HCT116 (cell line): ENCODE measurements around the gene TTC9. TPM values are rescaled to one million over a fixed set of nuclear protein-coding genes. Genes with fewer than 3 reads are reported as not detected.

Source experiments
- ATAC-seq: fragments of 200-7000 bp; cut with Tn5 transposase; 2 replicates; pipeline ENCODE4 v1.9.1; 2020; ENCODE audit warnings: mild to moderate bottlenecking, moderate library complexity
- BruUV-seq: library from RNA; stranded (reverse); fragments of 400-500 nt; replicated peaks from 2 replicates; lab custom pipeline; 2021; lab: Mats Ljungman, UMichigan
- CTCF ChIA-PET: fragments of 300-600 bp; sonication (Branson Sonifier 250); formaldehyde crosslinking; loops from one replicate; lab custom pipeline; 2021; ENCODE audit warnings: antibody characterized with exemption; lab: Charles Lee
- POLR2A ChIA-PET: fragments of 300-600, 350-600 bp; sonication (Branson Sonifier 250); formaldehyde crosslinking; loops from one replicate; lab custom pipeline; 2021; ENCODE audit warnings: antibody characterized with exemption; lab: Charles Lee
- RAD21 ChIA-PET, 2 experiments: fragments of 300-600 bp; sonication (Branson Sonifier 250); formaldehyde crosslinking; loops; one replicate each; lab custom pipeline; 2023; ENCODE audit warnings: low total read pairs in 2 of 2; ENCODE audit not compliant: uncharacterized antibody in 2 of 2, unreplicated experiment in 2 of 2, low non-redundant PET in 1 of 2; lab: Charles Lee
- DNase-seq: peaks from one replicate; pipeline ENCODE4 v3.0.0-alpha.2; 2010; ENCODE audit warnings: low read depth, low spot score
- H2AFZ ChIP-seq: fragments of 200-600 bp; shearing (Covaris generic), sonication (generic); 2 replicates; pipeline ENCODE4 v1.6.1; 2017; ENCODE audit warnings: low read depth, mixed run types, mixed read lengths, antibody characterized with exemption, low read length; ENCODE audit not compliant: poor library complexity, severe bottlenecking
- H3K27ac ChIP-seq: 2 replicates; pipeline ENCODE4 v1.5.1; 2012; ENCODE audit warnings: low read depth, low read length
- H3K27me3 ChIP-seq: fragments of 200-600 bp; sonication (generic); 2 replicates; pipeline ENCODE4 v1.6.1; 2016; ENCODE audit warnings: mixed run types, low read length, mixed read lengths; ENCODE audit not compliant: insufficient read depth
- H3K36me3 ChIP-seq, 2 experiments: fragments of 200-500 bp in 1 of 2; fragments of 200-600 bp in 1 of 2; sonication (Bioruptor generic) in 1 of 2; sonication (generic) in 1 of 2; 2 replicates each; pipeline versions ENCODE4 v1.5.1 to v1.6.1; 2014 to 2016; ENCODE audit warnings: low read length in 2 of 2, inconsistent platforms in 1 of 2, mixed read lengths in 1 of 2, mixed run types in 1 of 2; ENCODE audit not compliant: insufficient read depth in 2 of 2, control insufficient read depth in 1 of 2
- H3K4me1 ChIP-seq, 2 experiments: fragments of 200-600 bp in 1 of 2; sonication (generic) in 1 of 2; 2 replicates each; pipeline versions ENCODE4 v1.5.1 to v1.6.1; 2012 to 2017; ENCODE audit warnings: low read length in 2 of 2, inconsistent platforms in 1 of 2, mild to moderate bottlenecking in 1 of 2, mixed read lengths in 1 of 2, mixed run types in 1 of 2, moderate library complexity in 1 of 2; ENCODE audit not compliant: insufficient read depth in 2 of 2, control insufficient read depth in 1 of 2
- H3K4me2 ChIP-seq: fragments of 200-600 bp; sonication (generic); 2 replicates; pipeline ENCODE4 v1.6.1; 2017; ENCODE audit warnings: mixed run types, low read length, mixed read lengths
- H3K4me3 ChIP-seq, 2 experiments: fragments of 200-600 bp in 1 of 2; sonication (generic) in 1 of 2; replicated peaks in 1 of 2; 2 replicates each; pipeline ENCODE4 v1.5.1; 2011 to 2016; ENCODE audit warnings: low read length in 2 of 2, control low read depth in 1 of 2, low read depth in 1 of 2, mild to moderate bottlenecking in 1 of 2, mixed read lengths in 1 of 2, mixed run types in 1 of 2
- H3K79me2 ChIP-seq: fragments of 200-600 bp; sonication (generic); 2 replicates; pipeline ENCODE4 v1.6.1; 2017; ENCODE audit warnings: mild to moderate bottlenecking, mixed run types, low read length, moderate library complexity, mixed read lengths; ENCODE audit not compliant: insufficient read depth
- H3K9ac ChIP-seq: fragments of 200-600 bp; sonication (generic); 2 replicates; pipeline ENCODE4 v1.6.1; 2016; ENCODE audit warnings: low read length, mixed read lengths
- H3K9me2 ChIP-seq: fragments of 200-600 bp; sonication (generic), shearing (Covaris generic); 2 replicates; pipeline ENCODE4 v1.6.1; 2017; ENCODE audit warnings: mixed run types, mild to moderate bottlenecking, moderate library complexity; ENCODE audit not compliant: insufficient read depth
- H3K9me3 ChIP-seq, 2 experiments: fragments of 200-500 bp in 1 of 2; fragments of 200-600 bp in 1 of 2; sonication (Bioruptor generic) in 1 of 2; sonication (generic) in 1 of 2; 2 replicates each; pipeline ENCODE4 v1.6.1; 2014 to 2017; ENCODE audit warnings: low read length in 2 of 2, mixed read lengths in 2 of 2, inconsistent platforms in 1 of 2, low read depth in 1 of 2, mild to moderate bottlenecking in 1 of 2, mixed run types in 1 of 2, moderate library complexity in 1 of 2; ENCODE audit not compliant: control insufficient read depth in 1 of 2, insufficient read depth in 1 of 2
- H4K20me1 ChIP-seq: fragments of 200-600 bp; sonication (generic), shearing (Covaris generic); 2 replicates; pipeline ENCODE4 v1.6.1; 2017; ENCODE audit warnings: mixed run types, mild to moderate bottlenecking, moderate library complexity; ENCODE audit not compliant: insufficient read depth
- CBX3 ChIP-seq: IDR thresholded peaks from 2 replicates; pipeline ENCODE4 v1.6.1; 2012; ENCODE audit warnings: low read depth
- ELF1 ChIP-seq: IDR thresholded peaks from 2 replicates; pipeline ENCODE4 v1.6.1; 2012; ENCODE audit warnings: low read depth, borderline replicate concordance
- EZH2 ChIP-seq: fragments of 200-600 bp; sonication (generic); IDR thresholded peaks from 2 replicates; pipeline ENCODE4 v1.6.1; 2017; ENCODE audit warnings: antibody characterized with exemption, mixed run types
- EZH2phosphoT487 ChIP-seq: fragments of 200-600 bp; IDR thresholded peaks from 2 replicates; pipeline ENCODE4 v1.6.1; 2018; ENCODE audit warnings: antibody characterized with exemption, borderline replicate concordance
- POLR2A ChIP-seq: IDR thresholded peaks from 2 replicates; pipeline ENCODE4 v1.7.0; 2011; ENCODE audit warnings: borderline replicate concordance; ENCODE audit not compliant: insufficient read depth, insufficient read length; ENCODE audit errors: extremely low read depth
- POLR2AphosphoS5 ChIP-seq: IDR thresholded peaks from 2 replicates; pipeline ENCODE4 v1.6.1; 2011; ENCODE audit warnings: mild to moderate bottlenecking, low read depth, low read length, moderate library complexity
- SP1 ChIP-seq: IDR thresholded peaks from 2 replicates; pipeline ENCODE4 v1.6.1; 2012; ENCODE audit warnings: low read depth
- SRF ChIP-seq: IDR thresholded peaks from 2 replicates; pipeline ENCODE4 v1.6.1; 2012; ENCODE audit warnings: low read depth
- TCF7L2 ChIP-seq: IDR thresholded peaks from 2 replicates; pipeline ENCODE4 v1.7.0; 2011; ENCODE audit warnings: borderline replicate concordance, inconsistent platforms; ENCODE audit not compliant: insufficient read depth, insufficient read length; ENCODE audit errors: extremely low read depth
- YY1 ChIP-seq: IDR thresholded peaks from 2 replicates; pipeline ENCODE4 v1.6.1; 2011; ENCODE audit warnings: low read length, low read depth, moderate library complexity, mild to moderate bottlenecking; ENCODE audit not compliant: insufficient replicate concordance; ENCODE audit errors: extremely low read depth
- ZFX ChIP-seq: fragments of 450-650 bp; IDR thresholded peaks from 2 replicates; pipeline ENCODE4 v1.6.1; 2017
- ZNF274 ChIP-seq: fragments of 200-500 bp; sonication (Bioruptor generic); IDR thresholded peaks from 2 replicates; pipeline ENCODE4 v1.6.1; 2014; ENCODE audit warnings: mild to moderate bottlenecking, low read depth, low read length, inconsistent platforms
- intact Hi-C: fragments of 100-400 bp; cut with micrococcal nuclease; formaldehyde crosslinking; loops from 2 replicates; pipeline ENCODE4 v1.10.0; 2022
- total RNA-seq: library from RNA; stranded (reverse); gene quantifications from one replicate; pipeline ENCODE4 v1.2.1, GENCODE V29; 2021; ENCODE audit not compliant: unreplicated experiment
- TF ChIP-seq, protein P1 (sequence below): IDR thresholded peaks from 2 replicates; pipeline ENCODE4 v1.6.1; 2012
- TF ChIP-seq, protein P2 (sequence below): IDR thresholded peaks from 2 replicates; pipeline ENCODE4 v1.6.1; 2012
- TF ChIP-seq, protein P3 (sequence below): IDR thresholded peaks from 2 replicates; pipeline ENCODE4 v1.6.1; 2011; ENCODE audit warnings: mild to moderate bottlenecking, low read length, moderate library complexity; ENCODE audit not compliant: insufficient replicate concordance; ENCODE audit errors: extremely low read depth
- TF ChIP-seq, protein P4 (sequence below), 3 experiments: fragments of 200-600 bp in 1 of 3; sonication (generic) in 1 of 3; IDR thresholded peaks in 2 of 3; conservative IDR thresholded peaks in 1 of 3; 2 replicates each; pipeline ENCODE4 v1.5.1; 2012 to 2017; ENCODE audit warnings: low read depth in 2 of 3, low read length in 2 of 3, antibody characterized with exemption in 1 of 3, borderline replicate concordance in 1 of 3, control low read depth in 1 of 3, mild to moderate bottlenecking in 1 of 3, mixed read lengths in 1 of 3, mixed run types in 1 of 3, moderate library complexity in 1 of 3; ENCODE audit not compliant: insufficient read depth in 1 of 3
- TF ChIP-seq, protein P5 (sequence below): IDR thresholded peaks from 2 replicates; pipeline ENCODE4 v1.6.1; 2012; ENCODE audit warnings: low read depth

The TTC9 gene
- total RNA-seq, 1 experiment from 2014 or later, result 2.4 TPM

DNA sequence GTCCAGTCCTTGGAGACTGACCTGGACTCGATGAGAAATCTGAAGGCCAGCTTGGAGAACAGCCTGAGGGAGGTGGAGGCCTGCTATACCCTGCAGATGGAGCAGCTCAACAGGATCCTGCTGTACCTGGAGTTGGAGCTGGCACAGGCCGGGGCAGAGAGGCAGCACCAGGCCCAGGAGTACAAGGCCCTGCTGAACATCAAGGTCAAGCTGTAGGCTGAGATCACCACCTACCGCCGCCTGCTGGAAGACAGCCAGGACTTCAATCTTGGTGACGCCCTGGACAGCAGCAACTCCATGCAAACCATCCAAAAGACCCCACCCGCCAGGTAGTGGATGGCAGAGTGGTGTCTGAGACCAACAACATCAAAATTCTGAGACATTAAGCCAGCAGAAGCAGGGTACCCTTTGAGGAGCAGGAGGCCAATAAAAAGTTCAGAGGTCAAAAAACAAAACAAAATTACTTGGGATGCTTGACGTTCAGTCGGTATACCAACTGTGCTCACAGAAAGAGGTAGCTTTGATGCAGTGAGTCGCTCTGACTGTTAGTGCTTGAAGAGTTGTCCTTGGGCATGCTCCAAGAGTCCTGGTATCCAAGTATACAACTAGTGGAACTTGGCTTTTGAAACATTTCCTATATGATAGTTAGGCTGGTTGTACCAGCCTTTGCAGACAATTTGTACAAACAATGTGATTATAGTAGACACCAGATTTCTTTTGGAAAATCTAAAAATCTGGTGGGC, 46.1 kb upstream of the TTC9 start:
- Histone ChIP-seq H3K36me3 (peaks cover 32 to 48% of the 10 kb centered on the region in 2 experiments), H4K20me1 (peaks cover 3% of the 10 kb centered on the region), H3K9ac (no peak overlapping the region), H3K9me3 (no peaks in the 10 kb centered on the region), H3K4me3 (no peak overlapping the region), H3K79me2 (peaks cover 95% of the 10 kb centered on the region), H3K27me3 (no peaks in the 10 kb centered on the region), H3K4me2 (no peak overlapping the region), H2AFZ (no peak overlapping the region), H3K9me2 (no peaks in the 10 kb centered on the region), H3K4me1 (peaks cover 6 to 10% of the 10 kb centered on the region in 2 experiments; a peak in 3 of 4 replicates), H3K27ac (no peak overlapping the region)
- ChIA-PET RAD21 (no interaction called here), CTCF (no interaction called here), POLR2A (no interaction called here)
- ATAC-seq (no peak), DNase-seq (no peak)
- BruUV-seq, result no TSS peak
- no peak for TF ChIP-seq POLR2AphosphoS5
- TF ChIP-seq, protein P1, sequence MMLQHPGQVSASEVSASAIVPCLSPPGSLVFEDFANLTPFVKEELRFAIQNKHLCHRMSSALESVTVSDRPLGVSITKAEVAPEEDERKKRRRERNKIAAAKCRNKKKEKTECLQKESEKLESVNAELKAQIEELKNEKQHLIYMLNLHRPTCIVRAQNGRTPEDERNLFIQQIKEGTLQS, result no peak
- no peak for TF ChIP-seq EZH2phosphoT487
- no peak for TF ChIP-seq SRF
- no peak for TF ChIP-seq ZNF274
- TF ChIP-seq, protein P2, sequence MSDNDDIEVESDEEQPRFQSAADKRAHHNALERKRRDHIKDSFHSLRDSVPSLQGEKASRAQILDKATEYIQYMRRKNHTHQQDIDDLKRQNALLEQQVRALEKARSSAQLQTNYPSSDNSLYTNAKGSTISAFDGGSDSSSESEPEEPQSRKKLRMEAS, result no peak
- no peak for TF ChIP-seq CBX3
- TF ChIP-seq, protein P3, sequence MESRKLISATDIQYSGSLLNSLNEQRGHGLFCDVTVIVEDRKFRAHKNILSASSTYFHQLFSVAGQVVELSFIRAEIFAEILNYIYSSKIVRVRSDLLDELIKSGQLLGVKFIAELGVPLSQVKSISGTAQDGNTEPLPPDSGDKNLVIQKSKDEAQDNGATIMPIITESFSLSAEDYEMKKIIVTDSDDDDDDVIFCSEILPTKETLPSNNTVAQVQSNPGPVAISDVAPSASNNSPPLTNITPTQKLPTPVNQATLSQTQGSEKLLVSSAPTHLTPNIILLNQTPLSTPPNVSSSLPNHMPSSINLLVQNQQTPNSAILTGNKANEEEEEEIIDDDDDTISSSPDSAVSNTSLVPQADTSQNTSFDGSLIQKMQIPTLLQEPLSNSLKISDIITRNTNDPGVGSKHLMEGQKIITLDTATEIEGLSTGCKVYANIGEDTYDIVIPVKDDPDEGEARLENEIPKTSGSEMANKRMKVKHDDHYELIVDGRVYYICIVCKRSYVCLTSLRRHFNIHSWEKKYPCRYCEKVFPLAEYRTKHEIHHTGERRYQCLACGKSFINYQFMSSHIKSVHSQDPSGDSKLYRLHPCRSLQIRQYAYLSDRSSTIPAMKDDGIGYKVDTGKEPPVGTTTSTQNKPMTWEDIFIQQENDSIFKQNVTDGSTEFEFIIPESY, result no peak
- TF ChIP-seq SP1, result no peak
- no peak for TF ChIP-seq TCF7L2
- TF ChIP-seq, protein P4, sequence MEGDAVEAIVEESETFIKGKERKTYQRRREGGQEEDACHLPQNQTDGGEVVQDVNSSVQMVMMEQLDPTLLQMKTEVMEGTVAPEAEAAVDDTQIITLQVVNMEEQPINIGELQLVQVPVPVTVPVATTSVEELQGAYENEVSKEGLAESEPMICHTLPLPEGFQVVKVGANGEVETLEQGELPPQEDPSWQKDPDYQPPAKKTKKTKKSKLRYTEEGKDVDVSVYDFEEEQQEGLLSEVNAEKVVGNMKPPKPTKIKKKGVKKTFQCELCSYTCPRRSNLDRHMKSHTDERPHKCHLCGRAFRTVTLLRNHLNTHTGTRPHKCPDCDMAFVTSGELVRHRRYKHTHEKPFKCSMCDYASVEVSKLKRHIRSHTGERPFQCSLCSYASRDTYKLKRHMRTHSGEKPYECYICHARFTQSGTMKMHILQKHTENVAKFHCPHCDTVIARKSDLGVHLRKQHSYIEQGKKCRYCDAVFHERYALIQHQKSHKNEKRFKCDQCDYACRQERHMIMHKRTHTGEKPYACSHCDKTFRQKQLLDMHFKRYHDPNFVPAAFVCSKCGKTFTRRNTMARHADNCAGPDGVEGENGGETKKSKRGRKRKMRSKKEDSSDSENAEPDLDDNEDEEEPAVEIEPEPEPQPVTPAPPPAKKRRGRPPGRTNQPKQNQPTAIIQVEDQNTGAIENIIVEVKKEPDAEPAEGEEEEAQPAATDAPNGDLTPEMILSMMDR (IDR thresholded peaks at IDR 0.05 in 2 of 3, conservative IDR thresholded peaks at IDR 0.05 in 1 of 3; ENCODE audit: borderline replicate concordance in 1 of 3, insufficient read depth in 1 of 3, low read depth in 2 of 3, low read length in 2 of 3), result no peak
- no peak for TF ChIP-seq ELF1
- no peak for TF ChIP-seq YY1
- TF ChIP-seq ZFX, result no peak
- no peak for TF ChIP-seq POLR2A
- TF ChIP-seq, protein P5, sequence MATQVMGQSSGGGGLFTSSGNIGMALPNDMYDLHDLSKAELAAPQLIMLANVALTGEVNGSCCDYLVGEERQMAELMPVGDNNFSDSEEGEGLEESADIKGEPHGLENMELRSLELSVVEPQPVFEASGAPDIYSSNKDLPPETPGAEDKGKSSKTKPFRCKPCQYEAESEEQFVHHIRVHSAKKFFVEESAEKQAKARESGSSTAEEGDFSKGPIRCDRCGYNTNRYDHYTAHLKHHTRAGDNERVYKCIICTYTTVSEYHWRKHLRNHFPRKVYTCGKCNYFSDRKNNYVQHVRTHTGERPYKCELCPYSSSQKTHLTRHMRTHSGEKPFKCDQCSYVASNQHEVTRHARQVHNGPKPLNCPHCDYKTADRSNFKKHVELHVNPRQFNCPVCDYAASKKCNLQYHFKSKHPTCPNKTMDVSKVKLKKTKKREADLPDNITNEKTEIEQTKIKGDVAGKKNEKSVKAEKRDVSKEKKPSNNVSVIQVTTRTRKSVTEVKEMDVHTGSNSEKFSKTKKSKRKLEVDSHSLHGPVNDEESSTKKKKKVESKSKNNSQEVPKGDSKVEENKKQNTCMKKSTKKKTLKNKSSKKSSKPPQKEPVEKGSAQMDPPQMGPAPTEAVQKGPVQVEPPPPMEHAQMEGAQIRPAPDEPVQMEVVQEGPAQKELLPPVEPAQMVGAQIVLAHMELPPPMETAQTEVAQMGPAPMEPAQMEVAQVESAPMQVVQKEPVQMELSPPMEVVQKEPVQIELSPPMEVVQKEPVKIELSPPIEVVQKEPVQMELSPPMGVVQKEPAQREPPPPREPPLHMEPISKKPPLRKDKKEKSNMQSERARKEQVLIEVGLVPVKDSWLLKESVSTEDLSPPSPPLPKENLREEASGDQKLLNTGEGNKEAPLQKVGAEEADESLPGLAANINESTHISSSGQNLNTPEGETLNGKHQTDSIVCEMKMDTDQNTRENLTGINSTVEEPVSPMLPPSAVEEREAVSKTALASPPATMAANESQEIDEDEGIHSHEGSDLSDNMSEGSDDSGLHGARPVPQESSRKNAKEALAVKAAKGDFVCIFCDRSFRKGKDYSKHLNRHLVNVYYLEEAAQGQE, result no peak
- TF ChIP-seq EZH2, result no peak
- intact Hi-C loops, result no loop called here
